GM23338 (cell line): ENCODE results near the gene COPB2. TPM values are rescaled to one million over a fixed set of nuclear protein-coding genes. Genes with fewer than 3 reads are reported as not detected.

ENCODE experiments used
- ATAC-seq: fragments of 200-7000 bp; cut with Tn5 transposase; 3 replicates; pipeline ENCODE4 v1.9.1; 2020
- DNase-seq: peaks from one replicate; pipeline ENCODE4 v3.0.0-alpha.2; 2015; ENCODE audit warnings: low spot score
- H2AFZ ChIP-seq: fragments of 200-600 bp; sonication (generic); 2 replicates; pipeline ENCODE4 v1.8.0; 2016; ENCODE audit warnings: antibody characterized with exemption, mild to moderate bottlenecking, moderate library complexity
- H3F3A ChIP-seq: fragments of 200-600 bp; sonication (generic); replicated peaks from 2 replicates; pipeline ENCODE4 v1.8.0; 2017; ENCODE audit warnings: antibody characterized with exemption, mixed run types, low read depth
- H3K27ac ChIP-seq: fragments of 200-600 bp; sonication (generic); 2 replicates; pipeline ENCODE4 v1.6.1; 2016; ENCODE audit warnings: low read depth
- H3K27me3 ChIP-seq: fragments of 200-600 bp; sonication (generic); 2 replicates; pipeline ENCODE4 v1.8.0; 2016; ENCODE audit warnings: mild to moderate bottlenecking, mixed run types, moderate library complexity; ENCODE audit not compliant: insufficient read depth
- H3K36me3 ChIP-seq: fragments of 200-600 bp; sonication (generic); 2 replicates; pipeline ENCODE4 v1.8.0; 2016; ENCODE audit warnings: mild to moderate bottlenecking; ENCODE audit not compliant: insufficient read depth
- H3K4me1 ChIP-seq: fragments of 200-600 bp; sonication (generic); 2 replicates; pipeline ENCODE4 v1.8.0; 2016; ENCODE audit warnings: mild to moderate bottlenecking, moderate library complexity; ENCODE audit not compliant: insufficient read depth
- H3K4me2 ChIP-seq: fragments of 200-600 bp; sonication (generic); 2 replicates; pipeline ENCODE4 v1.7.1; 2017; ENCODE audit warnings: mixed run types
- H3K4me3 ChIP-seq: fragments of 200-600 bp; sonication (generic); 2 replicates; pipeline ENCODE4 v1.6.1; 2016; ENCODE audit warnings: mixed run types
- H3K79me2 ChIP-seq: fragments of 200-600 bp; sonication (generic); replicated peaks from 2 replicates; pipeline ENCODE4 v1.8.0; 2017; ENCODE audit warnings: mild to moderate bottlenecking; ENCODE audit not compliant: insufficient read depth
- H3K9me2 ChIP-seq: fragments of 200-600 bp; sonication (generic); 2 replicates; pipeline ENCODE4 v1.8.0; 2017; ENCODE audit not compliant: insufficient read depth
- H4K20me1 ChIP-seq: fragments of 200-600 bp; sonication (generic); replicated peaks from 2 replicates; pipeline ENCODE4 v1.8.0; 2017; ENCODE audit warnings: mild to moderate bottlenecking; ENCODE audit not compliant: insufficient read depth
- H3K27ac Mint-ChIP-seq: 2 replicates; pipeline ENCODE4 v1.8.0; 2020; ENCODE audit warnings: inconsistent platforms, mild to moderate bottlenecking, moderate library complexity, mixed read lengths
- H3K27me3 Mint-ChIP-seq: 3 replicates; pipeline ENCODE4 v1.8.0; 2022; ENCODE audit warnings: low read depth, mild to moderate bottlenecking, moderate library complexity, mixed read lengths, inconsistent platforms; ENCODE audit not compliant: insufficient read depth, poor library complexity
- H3K36me3 Mint-ChIP-seq: 3 replicates; pipeline ENCODE4 v1.8.0; 2021; ENCODE audit warnings: low read depth, mild to moderate bottlenecking, inconsistent platforms, moderate library complexity, mixed read lengths
- H3K4me1 Mint-ChIP-seq: 3 replicates; pipeline ENCODE4 v1.8.0; 2020; ENCODE audit warnings: mild to moderate bottlenecking, inconsistent platforms, mixed read lengths
- H3K4me3 Mint-ChIP-seq: 3 replicates; pipeline ENCODE4 v1.8.0; 2021; ENCODE audit warnings: moderate library complexity, mild to moderate bottlenecking, inconsistent platforms, mixed read lengths
- H3K9me3 Mint-ChIP-seq: 3 replicates; pipeline ENCODE4 v1.8.0; 2020; ENCODE audit warnings: moderate library complexity, mild to moderate bottlenecking, inconsistent platforms, mixed read lengths
- CREB1 ChIP-seq: fragments of 250-450 bp; sonication (Bioruptor Pico); IDR thresholded peaks from 2 replicates; pipeline ENCODE4 v1.5.0; 2020; ENCODE audit warnings: low read depth, mild to moderate bottlenecking, moderate library complexity
- EZH2phosphoT487 ChIP-seq: fragments of 200-600 bp; sonication (generic); IDR thresholded peaks from one replicate; pipeline ENCODE4 v1.8.1; 2018; ENCODE audit warnings: antibody characterized with exemption; ENCODE audit not compliant: unreplicated experiment
- NANOG ChIP-seq: IDR thresholded peaks from 2 replicates; pipeline ENCODE4 v1.6.1; 2016; ENCODE audit warnings: antibody characterized with exemption, borderline replicate concordance
- POLR2AphosphoS5 ChIP-seq: IDR thresholded peaks from 2 replicates; pipeline ENCODE4 v1.6.1; 2016; ENCODE audit warnings: antibody characterized with exemption, low read depth
- STAT1 ChIP-seq: IDR thresholded peaks from one replicate; pipeline ENCODE4 v1.6.1; 2016; ENCODE audit warnings: antibody characterized with exemption; ENCODE audit not compliant: unreplicated experiment
- polyA plus RNA-seq: library from polyadenylated mRNA; unstranded; fragments of >200 nt; fragmentation: Nextera tagmentation; extraction: Ambion mirVana; gene quantifications from 2 replicates; pipeline ENCODE4 v1.2.1, GENCODE V29; 2016
- total RNA-seq: library from RNA; depleted of rRNA; stranded (reverse); fragments of >200 nt; shearing (Covaris generic); gene quantifications from 2 replicates; pipeline ENCODE4 v1.2.3, GENCODE V29; 2014
- TF ChIP-seq, protein P1 (sequence below): fragments of 250-450 bp; sonication (Bioruptor Pico); IDR thresholded peaks from 2 replicates; pipeline ENCODE4 v1.5.0; 2020; ENCODE audit warnings: mild to moderate bottlenecking, moderate library complexity
- TF ChIP-seq, protein P2 (sequence below): IDR thresholded peaks from 2 replicates; pipeline ENCODE4 v1.6.1; 2016; ENCODE audit warnings: antibody characterized with exemption
- TF ChIP-seq, protein P3 (sequence below), 2 experiments: fragments of 200-600 bp in 1 of 2; sonication (generic) in 1 of 2; conservative IDR thresholded peaks; 2 replicates each; pipeline versions ENCODE4 v1.5.1 to v1.6.1; 2016 to 2017; ENCODE audit warnings: antibody characterized with exemption in 2 of 2, low read depth in 2 of 2, mild to moderate bottlenecking in 2 of 2, moderate library complexity in 1 of 2

The COPB2 gene
- total and polyA plus RNA-seq, 2 experiments from 2014 or later = 48.2 to 89.1 TPM

DNA sequence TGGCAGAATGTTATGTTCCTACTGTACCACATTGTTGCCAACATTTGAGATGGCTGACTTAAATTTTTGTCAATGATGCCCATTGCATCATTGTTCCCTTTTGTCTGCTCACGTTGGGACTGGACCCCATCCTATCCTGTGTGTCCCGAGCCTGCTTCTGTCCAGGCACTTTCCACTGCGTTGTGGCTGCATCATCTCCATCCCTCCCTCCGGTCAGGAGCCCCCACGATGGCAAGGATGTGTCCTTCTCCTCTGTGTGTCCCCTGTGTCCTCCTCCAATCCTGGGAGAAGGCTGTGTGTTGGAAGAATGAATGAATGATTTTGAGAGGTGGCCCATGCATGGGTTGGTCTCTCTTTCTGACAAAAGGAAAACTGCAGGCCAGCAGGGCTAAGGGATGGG, 65.0 kb downstream of the COPB2 start (continued):
- TF ChIP-seq, protein P1, sequence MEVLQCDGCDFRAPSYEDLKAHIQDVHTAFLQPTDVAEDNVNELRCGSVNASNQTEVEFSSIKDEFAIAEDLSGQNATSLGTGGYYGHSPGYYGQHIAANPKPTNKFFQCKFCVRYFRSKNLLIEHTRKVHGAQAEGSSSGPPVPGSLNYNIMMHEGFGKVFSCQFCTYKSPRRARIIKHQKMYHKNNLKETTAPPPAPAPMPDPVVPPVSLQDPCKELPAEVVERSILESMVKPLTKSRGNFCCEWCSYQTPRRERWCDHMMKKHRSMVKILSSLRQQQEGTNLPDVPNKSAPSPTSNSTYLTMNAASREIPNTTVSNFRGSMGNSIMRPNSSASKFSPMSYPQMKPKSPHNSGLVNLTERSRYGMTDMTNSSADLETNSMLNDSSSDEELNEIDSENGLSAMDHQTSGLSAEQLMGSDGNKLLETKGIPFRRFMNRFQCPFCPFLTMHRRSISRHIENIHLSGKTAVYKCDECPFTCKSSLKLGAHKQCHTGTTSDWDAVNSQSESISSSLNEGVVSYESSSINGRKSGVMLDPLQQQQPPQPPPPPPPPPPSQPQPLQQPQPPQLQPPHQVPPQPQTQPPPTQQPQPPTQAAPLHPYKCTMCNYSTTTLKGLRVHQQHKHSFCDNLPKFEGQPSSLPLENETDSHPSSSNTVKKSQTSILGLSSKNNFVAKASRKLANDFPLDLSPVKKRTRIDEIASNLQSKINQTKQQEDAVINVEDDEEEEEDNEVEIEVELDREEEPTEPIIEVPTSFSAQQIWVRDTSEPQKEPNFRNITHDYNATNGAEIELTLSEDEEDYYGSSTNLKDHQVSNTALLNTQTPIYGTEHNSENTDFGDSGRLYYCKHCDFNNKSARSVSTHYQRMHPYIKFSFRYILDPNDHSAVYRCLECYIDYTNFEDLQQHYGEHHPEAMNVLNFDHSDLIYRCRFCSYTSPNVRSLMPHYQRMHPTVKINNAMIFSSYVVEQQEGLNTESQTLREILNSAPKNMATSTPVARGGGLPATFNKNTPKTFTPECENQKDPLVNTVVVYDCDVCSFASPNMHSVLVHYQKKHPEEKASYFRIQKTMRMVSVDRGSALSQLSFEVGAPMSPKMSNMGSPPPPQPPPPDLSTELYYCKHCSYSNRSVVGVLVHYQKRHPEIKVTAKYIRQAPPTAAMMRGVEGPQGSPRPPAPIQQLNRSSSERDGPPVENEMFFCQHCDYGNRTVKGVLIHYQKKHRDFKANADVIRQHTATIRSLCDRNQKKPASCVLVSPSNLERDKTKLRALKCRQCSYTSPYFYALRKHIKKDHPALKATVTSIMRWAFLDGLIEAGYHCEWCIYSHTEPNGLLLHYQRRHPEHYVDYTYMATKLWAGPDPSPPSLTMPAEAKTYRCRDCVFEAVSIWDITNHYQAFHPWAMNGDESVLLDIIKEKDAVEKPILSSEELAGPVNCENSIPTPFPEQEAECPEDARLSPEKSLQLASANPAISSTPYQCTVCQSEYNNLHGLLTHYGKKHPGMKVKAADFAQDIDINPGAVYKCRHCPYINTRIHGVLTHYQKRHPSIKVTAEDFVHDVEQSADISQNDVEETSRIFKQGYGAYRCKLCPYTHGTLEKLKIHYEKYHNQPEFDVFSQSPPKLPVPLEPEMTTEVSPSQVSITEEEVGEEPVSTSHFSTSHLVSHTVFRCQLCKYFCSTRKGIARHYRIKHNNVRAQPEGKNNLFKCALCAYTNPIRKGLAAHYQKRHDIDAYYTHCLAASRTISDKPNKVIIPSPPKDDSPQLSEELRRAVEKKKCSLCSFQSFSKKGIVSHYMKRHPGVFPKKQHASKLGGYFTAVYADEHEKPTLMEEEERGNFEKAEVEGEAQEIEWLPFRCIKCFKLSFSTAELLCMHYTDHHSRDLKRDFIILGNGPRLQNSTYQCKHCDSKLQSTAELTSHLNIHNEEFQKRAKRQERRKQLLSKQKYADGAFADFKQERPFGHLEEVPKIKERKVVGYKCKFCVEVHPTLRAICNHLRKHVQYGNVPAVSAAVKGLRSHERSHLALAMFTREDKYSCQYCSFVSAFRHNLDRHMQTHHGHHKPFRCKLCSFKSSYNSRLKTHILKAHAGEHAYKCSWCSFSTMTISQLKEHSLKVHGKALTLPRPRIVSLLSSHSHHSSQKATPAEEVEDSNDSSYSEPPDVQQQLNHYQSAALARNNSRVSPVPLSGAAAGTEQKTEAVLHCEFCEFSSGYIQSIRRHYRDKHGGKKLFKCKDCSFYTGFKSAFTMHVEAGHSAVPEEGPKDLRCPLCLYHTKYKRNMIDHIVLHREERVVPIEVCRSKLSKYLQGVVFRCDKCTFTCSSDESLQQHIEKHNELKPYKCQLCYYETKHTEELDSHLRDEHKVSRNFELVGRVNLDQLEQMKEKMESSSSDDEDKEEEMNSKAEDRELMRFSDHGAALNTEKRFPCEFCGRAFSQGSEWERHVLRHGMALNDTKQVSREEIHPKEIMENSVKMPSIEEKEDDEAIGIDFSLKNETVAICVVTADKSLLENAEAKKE (CRISPR knock-in tag) = no peak
- no peak for TF ChIP-seq EZH2phosphoT487
- no peak for TF ChIP-seq POLR2AphosphoS5
- TF ChIP-seq, protein P2, sequence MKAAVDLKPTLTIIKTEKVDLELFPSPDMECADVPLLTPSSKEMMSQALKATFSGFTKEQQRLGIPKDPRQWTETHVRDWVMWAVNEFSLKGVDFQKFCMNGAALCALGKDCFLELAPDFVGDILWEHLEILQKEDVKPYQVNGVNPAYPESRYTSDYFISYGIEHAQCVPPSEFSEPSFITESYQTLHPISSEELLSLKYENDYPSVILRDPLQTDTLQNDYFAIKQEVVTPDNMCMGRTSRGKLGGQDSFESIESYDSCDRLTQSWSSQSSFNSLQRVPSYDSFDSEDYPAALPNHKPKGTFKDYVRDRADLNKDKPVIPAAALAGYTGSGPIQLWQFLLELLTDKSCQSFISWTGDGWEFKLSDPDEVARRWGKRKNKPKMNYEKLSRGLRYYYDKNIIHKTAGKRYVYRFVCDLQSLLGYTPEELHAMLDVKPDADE = no peak
- TF ChIP-seq STAT1 = no peak

DNA sequence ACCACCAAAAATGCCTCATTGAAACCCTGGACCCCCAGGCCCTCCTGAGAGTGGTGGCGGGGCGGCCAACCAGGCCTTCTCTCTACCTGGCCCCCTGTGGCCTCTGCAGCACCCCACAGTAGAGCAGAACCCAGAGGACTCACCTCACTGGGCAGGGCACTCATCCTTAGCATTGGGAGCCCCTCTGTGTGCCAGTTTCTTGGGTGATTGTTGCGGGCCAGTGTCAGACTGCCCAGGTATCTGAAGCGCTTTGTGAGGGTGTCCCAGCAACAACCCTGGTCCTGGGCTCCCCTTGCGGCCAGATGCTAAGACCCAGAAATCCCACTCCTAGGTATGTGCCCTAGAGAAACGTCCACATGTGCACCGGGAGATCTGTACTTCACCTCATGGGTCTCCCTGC, 66.3 kb downstream of the COPB2 start:
- no peaks in the 10 kb centered on the region for H3K36me3 ChIP-seq
- H3K27me3 ChIP-seq = no peaks in the 10 kb centered on the region
- no peak for DNase-seq
- H3F3A ChIP-seq = no peaks in the 10 kb centered on the region
- ATAC-seq = no peak
- Mint-ChIP-seq H3K4me1 (peaks cover 7% of the 10 kb centered on the region), H3K9me3 (no peaks in the 10 kb centered on the region), H3K27me3 (peaks cover 8% of the 10 kb centered on the region), H3K27ac (no peak overlapping the region), H3K4me3 (no peak overlapping the region), H3K36me3 (no peaks in the 10 kb centered on the region)
- H2AFZ ChIP-seq = no peak overlapping the region
- H3K27ac ChIP-seq = no peak overlapping the region
- no peak overlapping the region for H3K4me2 ChIP-seq
- no peaks in the 10 kb centered on the region for H3K9me2 ChIP-seq
- H3K4me3 ChIP-seq = no peak overlapping the region
- no peaks in the 10 kb centered on the region for H3K79me2 ChIP-seq
- H3K4me1 ChIP-seq = peaks cover 7% of the 10 kb centered on the region; the same call in 1 of the 2 replicates
- H4K20me1 ChIP-seq = no peaks in the 10 kb centered on the region
- no peak for TF ChIP-seq CREB1 (CRISPR knock-in tag)
- TF ChIP-seq, protein P3, sequence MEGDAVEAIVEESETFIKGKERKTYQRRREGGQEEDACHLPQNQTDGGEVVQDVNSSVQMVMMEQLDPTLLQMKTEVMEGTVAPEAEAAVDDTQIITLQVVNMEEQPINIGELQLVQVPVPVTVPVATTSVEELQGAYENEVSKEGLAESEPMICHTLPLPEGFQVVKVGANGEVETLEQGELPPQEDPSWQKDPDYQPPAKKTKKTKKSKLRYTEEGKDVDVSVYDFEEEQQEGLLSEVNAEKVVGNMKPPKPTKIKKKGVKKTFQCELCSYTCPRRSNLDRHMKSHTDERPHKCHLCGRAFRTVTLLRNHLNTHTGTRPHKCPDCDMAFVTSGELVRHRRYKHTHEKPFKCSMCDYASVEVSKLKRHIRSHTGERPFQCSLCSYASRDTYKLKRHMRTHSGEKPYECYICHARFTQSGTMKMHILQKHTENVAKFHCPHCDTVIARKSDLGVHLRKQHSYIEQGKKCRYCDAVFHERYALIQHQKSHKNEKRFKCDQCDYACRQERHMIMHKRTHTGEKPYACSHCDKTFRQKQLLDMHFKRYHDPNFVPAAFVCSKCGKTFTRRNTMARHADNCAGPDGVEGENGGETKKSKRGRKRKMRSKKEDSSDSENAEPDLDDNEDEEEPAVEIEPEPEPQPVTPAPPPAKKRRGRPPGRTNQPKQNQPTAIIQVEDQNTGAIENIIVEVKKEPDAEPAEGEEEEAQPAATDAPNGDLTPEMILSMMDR (conservative IDR thresholded peaks at IDR 0.05; ENCODE audit: low read depth in 2 of 2) = no peak
- no peak for TF ChIP-seq NANOG
- no peak for TF ChIP-seq STAT1
